Measurements from ENCODE around the gene GRK5. TPM values are rescaled to one million over a fixed set of nuclear protein-coding genes. Genes with fewer than 3 reads are reported as not detected.
A peak's percentile ranks its signal among the peaks of the same experiment; 100 is the strongest.

Gene GRK5
- total RNA-seq, 1 donor from 2014 or later, result 43.2 TPM

DNA sequence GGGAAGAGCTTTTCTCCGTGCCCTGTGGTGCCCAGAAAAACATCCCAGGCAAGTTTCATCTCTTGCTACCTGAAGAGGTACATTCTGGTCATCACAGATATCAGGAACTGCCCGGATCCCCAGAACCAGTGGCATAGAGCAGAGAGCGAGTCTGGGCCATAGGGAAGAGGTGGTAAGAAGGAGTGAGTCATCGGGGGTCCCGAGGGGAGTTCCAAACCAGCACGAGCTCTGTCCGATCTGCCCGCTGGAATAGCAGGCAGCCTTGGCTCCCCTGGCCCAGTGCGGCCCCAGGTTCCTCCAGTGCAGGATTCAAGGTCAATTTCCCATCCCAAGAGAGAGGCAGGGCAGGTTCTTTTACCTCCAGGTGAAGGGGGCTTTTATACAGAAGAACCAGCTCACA lies 210.5 kb downstream of the GRK5 start:
- Mint-ChIP-seq H3K9me3 (ENCODE audit: unreplicated experiment) (no peaks in the 10 kb centered on the region), H3K36me3 (ENCODE audit: unreplicated experiment) (peaks cover 7% of the 10 kb centered on the region), H3K27me3 (ENCODE audit: unreplicated experiment) (no peaks in the 10 kb centered on the region), H3K4me3 (ENCODE audit: unreplicated experiment) (no peak overlapping the region), H3K27ac (ENCODE audit: unreplicated experiment) (no peak overlapping the region), H3K4me1 (ENCODE audit: unreplicated experiment) (peaks cover 44% of the 10 kb centered on the region)
- no peak for DNase-seq (ENCODE audit: extremely low spot score, unreplicated experiment)
- TF ChIP-seq, protein P1, sequence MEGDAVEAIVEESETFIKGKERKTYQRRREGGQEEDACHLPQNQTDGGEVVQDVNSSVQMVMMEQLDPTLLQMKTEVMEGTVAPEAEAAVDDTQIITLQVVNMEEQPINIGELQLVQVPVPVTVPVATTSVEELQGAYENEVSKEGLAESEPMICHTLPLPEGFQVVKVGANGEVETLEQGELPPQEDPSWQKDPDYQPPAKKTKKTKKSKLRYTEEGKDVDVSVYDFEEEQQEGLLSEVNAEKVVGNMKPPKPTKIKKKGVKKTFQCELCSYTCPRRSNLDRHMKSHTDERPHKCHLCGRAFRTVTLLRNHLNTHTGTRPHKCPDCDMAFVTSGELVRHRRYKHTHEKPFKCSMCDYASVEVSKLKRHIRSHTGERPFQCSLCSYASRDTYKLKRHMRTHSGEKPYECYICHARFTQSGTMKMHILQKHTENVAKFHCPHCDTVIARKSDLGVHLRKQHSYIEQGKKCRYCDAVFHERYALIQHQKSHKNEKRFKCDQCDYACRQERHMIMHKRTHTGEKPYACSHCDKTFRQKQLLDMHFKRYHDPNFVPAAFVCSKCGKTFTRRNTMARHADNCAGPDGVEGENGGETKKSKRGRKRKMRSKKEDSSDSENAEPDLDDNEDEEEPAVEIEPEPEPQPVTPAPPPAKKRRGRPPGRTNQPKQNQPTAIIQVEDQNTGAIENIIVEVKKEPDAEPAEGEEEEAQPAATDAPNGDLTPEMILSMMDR (IDR thresholded peaks at IDR 0.05), result no peak

DNA sequence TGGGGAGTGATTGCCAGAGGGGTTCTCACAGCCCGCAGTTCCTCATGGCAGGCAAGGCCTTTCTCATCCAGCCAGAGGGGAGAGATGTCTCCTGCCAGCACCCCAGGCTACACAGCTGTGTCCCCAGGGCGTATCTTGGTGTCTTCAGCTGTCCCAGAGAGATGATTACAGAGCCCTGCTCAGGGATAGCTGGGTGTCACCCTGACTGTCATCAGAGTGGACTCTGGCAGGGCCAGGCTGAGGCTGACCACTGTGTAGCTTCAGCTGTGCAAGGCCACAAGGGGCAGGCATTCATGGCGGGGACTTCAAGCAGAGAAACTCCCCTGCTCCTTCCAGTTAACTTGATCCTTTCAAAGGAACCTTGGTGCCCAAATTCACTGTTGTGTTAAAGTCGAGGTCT lies 211.0 kb downstream of the GRK5 start:
- DNase-seq (ENCODE audit: extremely low spot score, unreplicated experiment), result no peak
- Mint-ChIP-seq H3K27ac (ENCODE audit: unreplicated experiment) (no peak overlapping the region), H3K27me3 (ENCODE audit: unreplicated experiment) (no peaks in the 10 kb centered on the region), H3K4me3 (ENCODE audit: unreplicated experiment) (no peak overlapping the region), H3K4me1 (ENCODE audit: unreplicated experiment) (peaks cover 39% of the 10 kb centered on the region), H3K9me3 (ENCODE audit: unreplicated experiment) (no peaks in the 10 kb centered on the region), H3K36me3 (ENCODE audit: unreplicated experiment) (peaks cover 11% of the 10 kb centered on the region)
- TF ChIP-seq, protein P1 (IDR thresholded peaks at IDR 0.05), result no peak

DNA sequence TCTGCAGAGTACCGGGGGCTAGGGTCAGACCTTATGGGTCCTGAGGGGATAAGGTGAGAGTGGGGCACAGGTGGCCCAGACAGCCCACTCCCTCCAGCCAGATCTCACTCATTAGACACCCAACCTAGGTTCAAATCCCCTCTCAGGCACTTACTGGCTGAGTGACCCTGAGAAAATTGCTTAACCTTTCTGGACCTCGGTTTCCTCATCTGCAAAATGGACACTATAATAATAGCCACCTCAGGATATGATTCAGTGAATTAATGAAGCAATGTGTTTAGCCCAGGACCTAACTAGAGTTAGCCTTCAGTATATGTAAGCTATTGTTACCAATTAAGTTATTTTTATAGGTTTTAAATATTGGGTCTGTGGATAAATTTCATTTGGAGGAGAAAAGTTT lies 212.6 kb downstream of the GRK5 start:
- TF ChIP-seq, protein P1 (IDR thresholded peaks at IDR 0.05), result no peak
- H3K4me1 Mint-ChIP-seq (ENCODE audit: unreplicated experiment), result peaks cover 25% of the 10 kb centered on the region
- H3K27ac Mint-ChIP-seq (ENCODE audit: unreplicated experiment), result no peak overlapping the region
- H3K4me3 Mint-ChIP-seq (ENCODE audit: unreplicated experiment), result no peak overlapping the region
- H3K27me3 Mint-ChIP-seq (ENCODE audit: unreplicated experiment), result no peaks in the 10 kb centered on the region
- H3K36me3 Mint-ChIP-seq (ENCODE audit: unreplicated experiment), result peaks cover 16% of the 10 kb centered on the region
- H3K9me3 Mint-ChIP-seq (ENCODE audit: unreplicated experiment), result no peaks in the 10 kb centered on the region
- no peak for DNase-seq (ENCODE audit: extremely low spot score, unreplicated experiment)

DNA sequence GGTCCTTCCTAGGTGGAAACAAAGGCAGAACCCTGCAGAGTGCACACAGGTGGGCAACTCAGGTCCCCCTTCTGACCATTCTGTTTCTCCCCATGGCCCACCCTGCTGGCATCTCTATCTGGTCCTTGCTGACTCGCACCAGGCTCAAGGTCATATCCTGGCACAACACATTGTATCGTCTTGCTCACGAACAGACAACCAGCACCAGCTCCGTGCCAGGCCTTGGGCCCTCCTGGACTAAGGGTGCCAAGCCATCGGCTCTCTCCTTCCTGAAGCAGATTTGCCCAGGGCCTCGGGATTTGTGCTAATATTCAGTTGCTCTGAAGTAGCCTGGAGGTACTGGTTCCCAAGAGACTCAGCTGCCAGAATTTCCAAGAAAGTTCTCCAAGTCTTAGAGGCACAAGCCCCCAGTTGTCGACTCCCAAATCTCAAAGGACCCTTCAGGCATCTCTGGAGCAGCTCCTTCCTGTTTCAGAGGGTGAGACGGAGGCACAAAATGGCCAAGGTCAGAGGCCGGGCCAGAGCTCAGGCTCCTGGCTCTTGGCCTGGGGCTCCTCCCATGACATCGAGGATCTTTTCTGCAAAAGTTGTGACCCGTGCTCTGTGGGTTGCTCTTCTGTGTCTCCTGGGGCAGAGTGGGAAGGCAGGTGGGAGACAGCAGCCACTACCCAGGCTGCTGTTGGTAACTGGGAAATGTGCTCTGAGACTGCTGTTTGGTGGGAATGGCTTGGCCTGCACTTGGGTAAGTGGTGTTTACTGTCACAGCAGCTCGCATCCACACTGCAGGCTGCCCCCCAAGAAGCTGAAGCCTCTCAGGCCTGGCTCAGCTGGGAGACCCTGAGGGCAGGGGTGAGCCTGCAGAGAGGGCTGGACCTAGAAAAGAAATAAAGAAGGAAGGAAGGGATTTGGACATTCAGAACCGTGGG lies 213.8 kb downstream of the GRK5 start:
- H3K4me3 Mint-ChIP-seq (ENCODE audit: unreplicated experiment), result no peak overlapping the region
- peaks cover 22% of the 10 kb centered on the region for H3K36me3 Mint-ChIP-seq (ENCODE audit: unreplicated experiment)
- H3K27ac Mint-ChIP-seq (ENCODE audit: unreplicated experiment), result peak overlapping the region; percentile 52
- H3K4me1 Mint-ChIP-seq (ENCODE audit: unreplicated experiment), result peaks cover 20% of the 10 kb centered on the region
- H3K27me3 Mint-ChIP-seq (ENCODE audit: unreplicated experiment), result no peaks in the 10 kb centered on the region
- no peaks in the 10 kb centered on the region for H3K9me3 Mint-ChIP-seq (ENCODE audit: unreplicated experiment)
- TF ChIP-seq, protein P1 (IDR thresholded peaks at IDR 0.05), result no peak
- DNase-seq (ENCODE audit: extremely low spot score, unreplicated experiment), result no peak

DNA sequence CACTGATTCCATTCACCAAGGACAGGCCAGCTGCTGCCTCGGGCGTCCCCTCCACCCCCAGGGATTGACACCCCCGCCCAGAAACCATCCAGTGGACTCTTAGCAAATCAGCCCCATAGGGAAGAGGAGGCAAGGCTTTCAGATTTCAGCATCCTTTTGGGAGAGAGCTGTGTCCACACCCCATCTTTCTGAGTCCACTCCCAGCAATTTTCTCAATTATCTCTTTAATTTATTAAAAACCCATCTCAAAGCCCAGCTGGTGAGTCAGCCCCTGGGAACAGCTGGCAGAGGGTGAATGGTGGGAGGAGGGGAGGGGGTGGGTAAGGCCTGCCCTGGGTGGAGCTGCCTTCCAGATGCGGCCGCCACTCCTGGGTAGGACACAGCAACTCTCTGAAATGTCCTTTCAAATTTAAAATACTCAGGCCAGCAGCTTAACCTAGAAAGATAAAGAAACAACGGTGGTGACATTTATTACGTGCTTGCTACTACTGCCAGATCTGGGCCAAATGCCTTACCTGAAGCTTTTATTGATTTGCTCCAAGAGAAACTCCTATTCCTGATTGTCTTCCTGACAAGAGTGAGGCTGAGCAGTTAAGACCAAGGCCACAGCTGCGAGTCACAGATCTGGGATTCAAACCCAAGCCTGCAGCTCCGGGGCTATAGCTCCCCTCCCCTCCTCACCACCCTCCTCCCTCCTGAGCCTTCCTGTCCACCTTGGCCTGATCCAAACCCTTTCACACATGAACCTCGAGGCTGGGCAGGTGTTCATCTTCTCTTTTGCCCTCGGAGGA lies 214.7 kb downstream of the GRK5 start:
- Mint-ChIP-seq H3K4me3 (ENCODE audit: unreplicated experiment) (no peak overlapping the region), H3K4me1 (ENCODE audit: unreplicated experiment) (peaks cover 19% of the 10 kb centered on the region), H3K27me3 (ENCODE audit: unreplicated experiment) (no peaks in the 10 kb centered on the region), H3K9me3 (ENCODE audit: unreplicated experiment) (no peaks in the 10 kb centered on the region), H3K27ac (ENCODE audit: unreplicated experiment) (peak overlapping the region; percentile 52), H3K36me3 (ENCODE audit: unreplicated experiment) (peaks cover 22% of the 10 kb centered on the region)
- no peak for DNase-seq (ENCODE audit: extremely low spot score, unreplicated experiment)
- TF ChIP-seq, protein P1 (IDR thresholded peaks at IDR 0.05), result no peak
